HCEC 1CT (cell line): Measurements from ENCODE around the gene HSD17B12.
A peak's percentile ranks its signal among the peaks of the same experiment; 100 is the strongest.

Experiments
- DNase-seq: peaks from one replicate; pipeline ENCODE4 v3.0.0-alpha.2; 2017

The HSD17B12 gene

DNA sequence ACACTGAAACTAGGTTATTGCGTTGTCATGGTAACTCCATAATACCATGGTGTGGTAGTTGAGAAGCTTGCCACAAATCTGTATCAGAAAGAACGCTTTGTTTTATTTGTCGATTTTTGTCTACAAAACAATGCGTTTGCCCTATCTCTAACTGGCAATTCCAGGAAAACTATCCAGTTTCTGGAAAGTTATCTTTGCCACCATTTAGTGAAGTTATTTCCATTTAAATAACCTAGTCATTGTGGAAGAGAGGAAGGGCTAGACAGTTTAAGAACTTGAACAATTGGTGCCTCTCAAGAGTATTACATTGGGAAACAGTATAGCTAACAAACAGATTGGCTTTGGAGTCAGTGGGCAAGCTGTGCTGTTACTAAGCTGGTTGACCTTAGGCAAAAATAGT is 7.9 kb downstream of the HSD17B12 start:
- no peak for DNase-seq

DNA sequence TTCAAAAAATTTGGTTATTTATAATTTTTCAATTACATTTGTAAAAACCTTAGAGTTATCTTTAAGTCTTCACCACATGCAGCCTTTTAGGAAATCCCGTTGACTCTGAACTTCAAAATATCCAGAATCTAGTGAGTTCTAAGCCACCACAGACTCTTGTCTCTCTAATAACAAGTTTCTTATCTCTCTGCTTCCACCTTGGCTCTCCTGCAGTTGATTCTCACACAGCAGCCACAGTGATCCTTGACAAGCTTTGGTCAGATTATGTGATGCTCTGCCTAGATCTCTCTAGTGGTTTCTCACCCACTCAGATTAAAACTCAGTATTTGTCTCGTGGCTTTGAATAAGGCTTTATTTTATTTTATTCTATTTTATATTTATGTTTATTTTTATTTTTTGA is 8.6 kb downstream of the HSD17B12 start:
- DNase-seq = no peak

- no peak for DNase-seq
Observed at GRCh38 chr11:43690929-43691725, 10.6 kb downstream of the HSD17B12 start.

- DNase-seq = no peak
Observed at GRCh38 chr11:43691806-43692205, 11.3 kb downstream of the HSD17B12 start.

DNA sequence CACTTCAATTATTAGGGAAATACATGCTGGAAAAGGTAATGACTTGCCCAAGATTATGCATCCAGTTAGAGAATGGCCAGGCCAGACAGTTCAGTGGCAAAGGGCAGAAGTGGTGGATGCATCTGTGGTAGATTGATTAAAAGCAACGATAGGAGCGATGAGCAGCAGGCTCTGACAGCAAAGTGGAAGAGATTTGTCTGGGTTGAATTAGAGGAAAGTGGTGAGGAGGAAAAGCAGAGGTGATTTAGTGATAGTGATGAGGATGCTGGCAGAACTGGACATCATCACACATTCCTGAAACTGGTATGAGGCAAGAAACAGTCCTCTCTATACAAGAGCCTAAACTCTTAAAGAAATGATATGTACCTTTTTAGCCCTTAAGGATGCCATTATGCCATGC is 12.5 kb downstream of the HSD17B12 start:
- DNase-seq = no peak

GRCh38 chr11:43693731-43694130 is 13.2 kb downstream of the HSD17B12 start:
- DNase-seq = no peak

GRCh38 chr11:43694477-43694876 is 13.9 kb downstream of the HSD17B12 start:
- no peak for DNase-seq

DNA sequence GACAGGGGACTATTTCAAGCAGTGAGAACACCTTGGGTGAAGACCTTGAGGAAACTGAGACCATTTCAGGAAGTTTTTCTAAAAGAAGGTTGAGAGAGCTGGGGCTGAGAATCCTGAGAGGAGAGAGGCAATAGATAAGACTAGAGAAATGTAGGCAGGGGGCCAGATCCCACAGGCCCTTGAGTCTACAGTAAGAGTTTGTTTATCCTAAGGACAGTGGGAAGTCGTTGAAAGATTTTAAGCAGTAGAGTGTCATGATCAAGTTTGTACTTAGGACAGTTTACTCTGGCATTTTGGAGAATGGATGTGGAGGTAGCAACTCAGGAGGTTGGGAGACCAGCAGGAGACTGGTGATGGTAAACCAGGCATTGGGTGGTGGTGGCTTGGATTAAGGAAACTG is 17.1 kb downstream of the HSD17B12 start:
- DNase-seq = no peak

- no peak for DNase-seq
Observed at GRCh38 chr11:43699870-43700269, 19.3 kb downstream of the HSD17B12 start.

GRCh38 chr11:43706631-43707030 is 26.1 kb downstream of the HSD17B12 start:
- DNase-seq = no peak

GRCh38 chr11:43708776-43709175 is 28.2 kb downstream of the HSD17B12 start:
- DNase-seq = no peak

GRCh38 chr11:43709689-43710088 is 29.2 kb downstream of the HSD17B12 start:
- no peak for DNase-seq

- peak; percentile 69 for DNase-seq
Observed at GRCh38 chr11:43712676-43713075, 32.1 kb downstream of the HSD17B12 start.

DNA sequence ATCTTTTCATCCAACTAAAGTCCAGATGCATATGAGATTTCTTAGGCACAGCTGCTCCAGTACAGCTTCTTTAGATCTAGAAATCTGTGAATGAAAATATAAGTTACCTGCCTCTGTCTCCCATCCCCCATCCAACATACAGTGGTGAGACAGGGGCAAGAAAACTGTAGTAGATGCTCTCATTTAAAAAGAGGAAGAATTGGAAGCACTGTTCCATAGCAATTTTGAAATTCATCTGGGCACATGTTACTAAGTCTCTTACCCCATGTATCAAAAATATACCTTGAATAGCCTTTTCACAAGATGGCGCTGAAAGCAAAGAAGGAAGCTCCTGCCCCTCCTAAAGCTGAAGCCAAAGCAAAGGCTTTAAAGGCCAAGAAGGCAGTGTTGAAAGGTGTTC is 37.8 kb downstream of the HSD17B12 start:
- DNase-seq = no peak

DNA sequence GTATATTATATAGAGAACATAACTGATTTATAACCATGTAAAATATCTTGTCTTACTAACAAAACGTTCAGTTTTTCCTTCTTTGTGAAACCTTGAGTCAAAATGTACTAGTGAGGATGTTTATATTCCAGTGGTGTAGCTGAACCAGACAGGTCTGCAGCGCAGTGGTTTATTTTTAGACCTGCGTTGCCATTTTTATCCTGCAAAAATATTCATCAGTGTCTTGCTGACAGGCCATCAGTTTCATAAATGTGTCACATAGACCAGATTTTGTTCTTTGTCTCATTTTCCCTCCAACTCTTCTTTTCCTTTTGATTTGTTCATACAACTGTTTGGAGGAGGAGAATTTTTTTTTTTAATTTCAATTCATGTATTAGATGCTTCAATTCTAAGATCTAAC is 43.1 kb downstream of the HSD17B12 start:
- no peak for DNase-seq

DNA sequence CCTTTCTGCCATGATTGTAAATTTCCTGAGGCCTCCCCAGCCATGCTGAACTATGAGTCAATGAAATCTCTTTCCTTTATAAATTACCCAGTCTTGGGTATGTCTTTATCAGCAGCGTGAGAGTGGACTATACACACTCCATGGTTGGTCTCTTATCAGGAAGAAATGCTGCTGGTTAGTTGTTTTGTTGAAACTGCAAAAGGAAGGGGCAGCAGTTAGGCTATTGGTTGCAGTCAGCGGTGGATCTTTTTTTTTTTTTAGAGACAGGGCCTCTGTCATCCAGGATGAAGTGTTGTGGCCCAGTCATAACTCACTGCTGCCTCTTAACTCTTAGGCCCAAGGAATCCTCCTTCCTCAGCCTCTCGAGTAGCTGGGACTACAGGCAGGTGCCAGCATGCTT is 51.7 kb downstream of the HSD17B12 start:
- DNase-seq = no peak

DNA sequence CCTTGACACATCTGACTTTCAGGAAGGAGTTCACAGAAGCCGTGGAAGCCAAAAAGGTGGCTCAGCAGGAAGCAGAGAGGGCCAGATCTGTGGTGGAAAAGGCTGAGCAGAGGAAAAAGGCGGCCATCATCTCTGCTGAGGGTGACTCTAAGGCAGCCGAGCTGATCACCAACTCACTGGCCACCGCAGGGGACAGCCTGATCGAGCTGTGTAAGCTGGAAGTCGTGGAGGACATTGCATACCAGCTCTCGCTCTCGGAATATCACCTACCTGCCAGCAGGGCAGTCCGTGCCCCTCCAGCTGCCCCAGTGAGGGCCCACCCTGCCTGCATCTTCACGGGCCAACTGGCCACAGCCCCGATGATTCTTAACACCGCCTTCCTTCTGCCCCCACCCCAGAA is 53.7 kb downstream of the HSD17B12 start:
- no peak for DNase-seq

DNA sequence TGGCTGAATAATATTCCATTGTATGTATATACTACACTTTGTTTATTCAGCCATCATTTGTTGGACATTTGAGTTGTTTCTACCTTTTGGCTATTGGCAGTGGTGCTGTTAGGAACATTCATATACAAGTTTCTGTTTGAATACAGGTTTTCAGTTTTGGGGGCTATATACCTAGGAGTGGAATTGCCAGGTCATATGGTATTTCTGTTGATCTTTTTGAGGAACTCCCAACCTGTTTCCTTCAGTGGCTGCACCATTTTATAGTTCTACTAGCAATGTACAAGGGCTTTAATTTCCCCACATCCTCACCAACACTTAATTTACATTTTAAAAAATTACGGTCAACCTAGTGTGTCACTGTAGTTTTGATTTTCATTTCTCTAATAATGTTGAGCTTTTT is 54.6 kb downstream of the HSD17B12 start:
- DNase-seq = no peak

- DNase-seq = peak; percentile 79
Observed at GRCh38 chr11:43735961-43736360, 55.4 kb downstream of the HSD17B12 start.

- peak; percentile 61 for DNase-seq
Observed at GRCh38 chr11:43736502-43737200, 56.1 kb downstream of the HSD17B12 start.

DNA sequence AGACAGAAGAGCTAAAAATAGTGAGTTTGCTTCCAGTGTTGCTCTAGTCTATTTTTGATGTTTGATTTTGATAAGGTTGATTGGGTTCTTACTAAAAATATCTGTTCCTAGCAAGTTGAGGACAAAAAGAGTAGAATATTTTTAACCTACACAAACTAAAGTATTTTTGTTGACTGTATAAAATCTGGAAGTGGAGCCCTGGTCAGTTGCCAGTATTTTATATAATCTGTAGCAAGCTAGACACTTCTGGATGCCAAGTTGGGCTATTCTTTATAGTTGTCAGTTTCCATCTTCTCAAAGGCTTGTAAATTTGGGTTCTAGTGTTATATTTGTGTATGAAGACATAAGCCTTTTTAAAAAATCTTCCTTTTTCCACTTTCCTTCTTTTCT is 56.7 kb downstream of the HSD17B12 start:
- DNase-seq = no peak

DNA sequence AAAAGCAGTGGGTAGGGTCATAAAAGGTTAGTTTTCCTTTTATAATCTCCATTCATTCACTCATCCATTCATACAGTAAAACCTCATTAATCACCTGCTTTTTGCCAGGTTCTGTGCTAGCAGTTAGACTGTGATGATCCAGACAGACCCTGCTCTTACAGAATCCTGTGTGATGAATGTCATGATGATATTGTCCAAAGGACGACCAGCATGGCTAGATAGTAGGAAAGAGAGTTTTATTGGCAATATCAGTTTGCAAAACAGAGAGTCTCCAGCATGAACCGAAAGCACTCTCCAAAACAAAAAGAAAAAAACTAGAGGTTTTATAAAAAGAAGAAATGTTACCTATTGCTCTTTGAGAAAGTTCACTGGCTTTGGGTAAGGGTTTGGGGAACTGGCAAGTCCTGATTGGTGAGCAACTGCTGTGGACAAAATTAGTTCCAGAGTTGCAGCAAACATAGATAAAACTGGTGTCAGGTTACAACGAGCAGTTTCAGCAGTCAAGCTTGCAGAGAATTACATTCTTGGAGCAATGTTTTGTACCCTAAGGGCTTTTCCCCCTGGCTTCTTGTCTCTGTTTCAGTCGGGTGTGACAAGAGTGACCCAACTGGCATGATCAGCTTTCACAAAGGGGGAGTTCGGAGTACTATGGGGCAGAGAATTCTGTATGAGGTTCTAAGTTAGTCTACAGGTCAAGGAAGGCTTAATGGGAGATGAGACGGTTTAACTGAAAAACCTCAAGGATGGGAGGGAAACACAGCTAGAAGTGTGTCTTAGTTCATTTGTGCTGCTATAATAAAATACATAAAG is 58.3 kb downstream of the HSD17B12 start:
- peak; percentile 66 for DNase-seq

DNA sequence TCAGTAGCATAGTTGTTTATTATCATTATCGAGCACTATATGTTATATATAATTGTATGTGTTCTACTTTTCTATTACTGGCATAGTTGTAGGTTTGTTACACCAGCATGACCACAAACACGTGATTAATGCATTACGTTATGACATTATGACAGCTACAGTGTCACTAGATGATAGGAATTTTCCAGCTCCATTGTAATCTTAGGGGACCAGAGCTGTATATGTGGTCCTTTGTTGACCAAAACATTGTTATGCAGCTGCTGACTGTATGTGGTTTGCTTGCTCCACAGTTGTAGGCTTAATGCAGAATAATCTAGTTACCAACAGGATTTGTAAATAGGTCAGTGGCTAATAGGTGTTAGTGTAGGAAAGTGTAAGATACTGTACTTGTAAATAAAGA is 66.1 kb downstream of the HSD17B12 start:
- DNase-seq = no peak
